ENCODE measurements around the gene GAL3ST3.
"Not testable (repeated sequence)": the region's sequence is repeated elsewhere in the genome, so short reads cannot be mapped to it uniquely, and the experiment has no call there.

GAL3ST3 gene

GRCh38 chr11:66042227-66042995 lies 6.5 kb downstream of the GAL3ST3 start:
- DNase-seq = no peak

- DNase-seq = no peak
Observed at GRCh38 chr11:66039765-66040164, 9.2 kb downstream of the GAL3ST3 start.

- DNase-seq = no peak
Observed at GRCh38 chr11:66037327-66037726, 11.6 kb downstream of the GAL3ST3 start.

- no peak for DNase-seq
Observed at GRCh38 chr11:66036334-66036710, 12.6 kb downstream of the GAL3ST3 start.

- no peak for DNase-seq
Observed at GRCh38 chr11:66035653-66036333, 13.2 kb downstream of the GAL3ST3 start.

GRCh38 chr11:66032957-66033735 lies 15.8 kb downstream of the GAL3ST3 start:
- no peak for DNase-seq

GRCh38 chr11:66026017-66026529 lies 22.9 kb downstream of the GAL3ST3 start, which contains the start of gene CATSPER1:
Gene CATSPER1 (minus strand): TSS chr11:66026479. CDS start chr11:66026379, 100 bp downstream.
- no peak for DNase-seq

- not testable (repeated sequence) for DNase-seq
Observed at GRCh38 chr11:66023186-66023440, 25.8 kb downstream of the GAL3ST3 start.

GRCh38 chr11:66022401-66023185 lies 26.4 kb downstream of the GAL3ST3 start:
- DNase-seq = peak; percentile 75

GRCh38 chr11:66020618-66021357 lies 28.2 kb downstream of the GAL3ST3 start:
- peak; percentile 20 for DNase-seq

GRCh38 chr11:66020212-66020611 lies 28.7 kb downstream of the GAL3ST3 start:
- no peak for DNase-seq

- DNase-seq = no peak
Observed at GRCh38 chr11:66017321-66017720, 31.6 kb downstream of the GAL3ST3 start.

- no peak for DNase-seq
Observed at GRCh38 chr11:66016793-66017177, 32.2 kb downstream of the GAL3ST3 start.

- DNase-seq = no peak
Observed at GRCh38 chr11:66015936-66016792, 32.8 kb downstream of the GAL3ST3 start.

- no peak for DNase-seq
Observed at GRCh38 chr11:66015454-66015881, 33.5 kb downstream of the GAL3ST3 start.

GRCh38 chr11:66014804-66015453 lies 34.0 kb downstream of the GAL3ST3 start:
- DNase-seq = no peak

GRCh38 chr11:66013762-66014100 lies 35.2 kb downstream of the GAL3ST3 start:
- DNase-seq = no peak

GRCh38 chr11:66012946-66013761 lies 35.8 kb downstream of the GAL3ST3 start:
- no peak for DNase-seq

- DNase-seq = no peak
Observed at GRCh38 chr11:66012371-66012945, 36.5 kb downstream of the GAL3ST3 start.
